ENCODE data around the gene CYP2A6. TPM values are rescaled to one million over a fixed set of nuclear protein-coding genes. Genes with fewer than 3 reads are reported as not detected.
A peak's percentile ranks its signal among the peaks of the same experiment; 100 is the strongest.

Gene CYP2A6
- total RNA-seq, 1 donor from 2014 or later = not detected

DNA sequence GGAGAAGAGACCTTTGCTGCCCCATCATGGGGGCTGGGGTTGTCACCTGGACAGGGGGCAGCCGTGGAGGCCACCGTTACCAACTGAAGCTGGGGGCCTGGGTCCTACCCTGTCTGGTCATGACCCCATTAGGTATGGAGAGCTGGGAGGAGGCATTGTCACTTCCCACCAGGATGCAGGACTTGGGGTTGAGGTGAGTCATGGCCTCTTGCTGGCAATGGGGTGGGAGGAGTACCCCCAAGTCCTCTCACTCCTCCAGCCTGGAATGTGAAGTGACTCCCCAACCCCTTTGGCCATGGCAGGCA lies 42.3 kb downstream of the CYP2A6 start:
- Mint-ChIP-seq H3K4me3 (ENCODE audit: unreplicated experiment) (no peak overlapping the region), H3K36me3 (ENCODE audit: unreplicated experiment) (peaks cover 14% of the 10 kb centered on the region), H3K9me3 (ENCODE audit: unreplicated experiment) (no peaks in the 10 kb centered on the region), H3K4me1 (ENCODE audit: unreplicated experiment) (peaks cover 75% of the 10 kb centered on the region), H3K27me3 (ENCODE audit: unreplicated experiment) (no peaks in the 10 kb centered on the region), H3K27ac (ENCODE audit: unreplicated experiment) (peak overlapping the region; percentile 69)
- DNase-seq (ENCODE audit: extremely low spot score, unreplicated experiment) = no peak
- TF ChIP-seq, protein P1, sequence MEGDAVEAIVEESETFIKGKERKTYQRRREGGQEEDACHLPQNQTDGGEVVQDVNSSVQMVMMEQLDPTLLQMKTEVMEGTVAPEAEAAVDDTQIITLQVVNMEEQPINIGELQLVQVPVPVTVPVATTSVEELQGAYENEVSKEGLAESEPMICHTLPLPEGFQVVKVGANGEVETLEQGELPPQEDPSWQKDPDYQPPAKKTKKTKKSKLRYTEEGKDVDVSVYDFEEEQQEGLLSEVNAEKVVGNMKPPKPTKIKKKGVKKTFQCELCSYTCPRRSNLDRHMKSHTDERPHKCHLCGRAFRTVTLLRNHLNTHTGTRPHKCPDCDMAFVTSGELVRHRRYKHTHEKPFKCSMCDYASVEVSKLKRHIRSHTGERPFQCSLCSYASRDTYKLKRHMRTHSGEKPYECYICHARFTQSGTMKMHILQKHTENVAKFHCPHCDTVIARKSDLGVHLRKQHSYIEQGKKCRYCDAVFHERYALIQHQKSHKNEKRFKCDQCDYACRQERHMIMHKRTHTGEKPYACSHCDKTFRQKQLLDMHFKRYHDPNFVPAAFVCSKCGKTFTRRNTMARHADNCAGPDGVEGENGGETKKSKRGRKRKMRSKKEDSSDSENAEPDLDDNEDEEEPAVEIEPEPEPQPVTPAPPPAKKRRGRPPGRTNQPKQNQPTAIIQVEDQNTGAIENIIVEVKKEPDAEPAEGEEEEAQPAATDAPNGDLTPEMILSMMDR (IDR thresholded peaks at IDR 0.05) = no peak

DNA sequence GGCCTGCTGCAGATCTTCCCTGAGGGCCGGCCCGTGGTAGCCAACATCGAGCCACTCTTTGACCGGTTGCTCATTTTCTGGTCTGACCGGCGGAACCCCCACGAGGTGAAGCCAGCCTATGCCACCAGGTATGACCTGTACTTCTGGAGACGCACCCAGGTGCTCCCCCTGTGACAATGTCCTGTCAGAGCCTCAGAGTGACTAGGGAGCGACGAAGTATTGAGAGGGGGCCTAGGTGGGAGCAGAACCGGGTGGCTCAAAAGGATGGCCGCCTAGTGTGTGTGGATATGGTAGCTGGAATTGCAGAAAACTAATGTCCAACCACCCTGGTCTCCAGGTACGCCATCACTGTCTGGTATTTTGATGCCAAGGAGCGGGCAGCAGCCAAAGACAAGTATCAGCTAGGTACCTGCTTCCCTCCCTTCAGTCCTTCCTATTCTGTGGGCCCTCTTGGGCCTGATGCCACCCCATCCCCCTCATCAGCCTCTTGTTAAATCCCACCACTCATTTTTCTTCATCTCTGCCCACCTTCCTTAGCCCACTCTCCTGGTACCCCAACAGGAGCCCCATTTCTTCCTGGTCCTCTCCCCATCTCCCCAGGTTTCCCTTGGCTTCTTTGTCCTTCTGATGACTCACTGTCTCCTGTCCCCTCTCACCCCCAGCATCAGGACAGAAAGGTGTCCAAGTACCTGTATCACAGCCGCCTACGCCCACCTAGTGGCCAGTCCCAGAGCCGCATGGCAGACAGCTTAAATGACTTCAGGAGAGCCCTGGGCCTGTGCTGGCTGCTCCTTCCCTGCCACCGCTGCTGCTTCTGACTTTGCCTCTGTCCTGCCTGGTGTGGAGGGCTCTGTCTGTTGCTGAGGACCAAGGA lies 42.9 kb downstream of the CYP2A6 start:
- Mint-ChIP-seq H3K27ac (ENCODE audit: unreplicated experiment) (peak overlapping the region; percentile 92), H3K4me1 (ENCODE audit: unreplicated experiment) (peaks cover 75% of the 10 kb centered on the region), H3K27me3 (ENCODE audit: unreplicated experiment) (no peaks in the 10 kb centered on the region), H3K9me3 (ENCODE audit: unreplicated experiment) (no peaks in the 10 kb centered on the region), H3K36me3 (ENCODE audit: unreplicated experiment) (peaks cover 18% of the 10 kb centered on the region), H3K4me3 (ENCODE audit: unreplicated experiment) (peak overlapping the region; percentile 63)
- no peak for DNase-seq (ENCODE audit: extremely low spot score, unreplicated experiment)
- TF ChIP-seq, protein P1 (IDR thresholded peaks at IDR 0.05) = peak; percentile 41

DNA sequence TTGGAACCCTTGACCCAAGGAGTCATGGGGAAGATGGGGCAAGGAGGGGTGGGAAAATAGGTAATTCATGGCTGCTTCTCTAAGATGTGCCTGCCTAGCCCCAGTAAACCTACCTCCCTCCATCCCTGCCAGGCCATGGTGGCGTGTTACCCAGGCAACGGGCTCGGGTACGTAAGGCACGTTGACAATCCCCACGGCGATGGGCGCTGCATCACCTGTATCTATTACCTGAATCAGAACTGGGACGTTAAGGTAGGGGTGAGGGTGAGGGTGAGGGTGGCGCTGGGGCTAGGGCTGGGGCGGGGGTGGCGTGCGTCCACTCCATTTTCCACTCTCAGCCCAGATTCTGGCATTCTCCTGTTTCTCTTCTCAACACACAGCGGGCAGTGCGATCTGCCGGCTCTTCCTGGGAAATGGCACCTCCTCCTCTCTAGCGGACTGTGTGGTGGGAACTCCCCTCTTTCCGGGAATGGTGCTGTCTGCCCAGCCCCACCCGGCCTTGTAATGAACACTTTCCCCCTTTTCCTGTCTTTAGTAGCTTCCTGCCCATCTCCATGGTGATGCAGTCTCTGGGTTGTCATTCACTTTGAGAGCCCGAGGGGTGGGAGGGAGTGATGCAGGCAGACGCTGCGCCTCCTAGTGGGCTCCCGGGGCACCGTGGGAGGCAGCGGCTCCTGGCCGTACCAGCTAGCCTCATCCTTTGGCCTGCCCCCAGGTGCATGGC lies 43.7 kb downstream of the CYP2A6 start:
- DNase-seq (ENCODE audit: extremely low spot score, unreplicated experiment) = peak; percentile 97
- peaks cover 20% of the 10 kb centered on the region for H3K36me3 Mint-ChIP-seq (ENCODE audit: unreplicated experiment)
- peak overlapping the region; percentile 92 for H3K27ac Mint-ChIP-seq (ENCODE audit: unreplicated experiment)
- H3K4me3 Mint-ChIP-seq (ENCODE audit: unreplicated experiment) = peak overlapping the region; percentile 63
- peaks cover 77% of the 10 kb centered on the region for H3K4me1 Mint-ChIP-seq (ENCODE audit: unreplicated experiment)
- H3K27me3 Mint-ChIP-seq (ENCODE audit: unreplicated experiment) = no peaks in the 10 kb centered on the region
- TF ChIP-seq, protein P1 (IDR thresholded peaks at IDR 0.05) = peak; percentile 98
- no peaks in the 10 kb centered on the region for H3K9me3 Mint-ChIP-seq (ENCODE audit: unreplicated experiment)

DNA sequence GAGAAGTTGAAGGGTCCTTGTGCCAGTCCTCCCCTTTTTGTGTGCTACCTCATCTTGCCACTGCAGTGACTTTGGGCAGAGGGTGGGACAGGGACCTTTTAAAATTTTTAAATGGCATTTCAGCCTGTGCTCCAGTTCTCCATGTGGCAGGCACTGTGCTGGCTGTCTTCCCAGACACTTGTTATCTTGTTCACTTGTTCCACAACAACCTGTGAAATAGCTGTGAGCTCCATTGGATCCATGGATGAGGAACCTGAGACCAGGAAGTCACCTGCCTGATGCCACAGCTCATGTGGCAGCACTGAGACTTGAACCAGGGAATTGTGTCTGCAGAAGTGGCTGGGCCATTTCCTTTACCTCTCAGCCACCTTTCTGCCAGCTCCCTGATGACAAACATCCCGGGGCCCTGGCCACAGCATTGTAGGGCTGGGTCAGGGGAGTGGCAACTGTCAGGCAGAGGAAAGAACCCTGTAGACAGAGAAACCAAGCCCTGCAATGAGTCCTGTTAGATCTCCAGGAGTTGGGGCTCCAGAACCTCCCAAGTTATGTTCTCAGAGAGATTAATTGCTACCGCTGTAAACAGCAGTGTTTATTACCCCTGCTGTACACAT lies 44.9 kb downstream of the CYP2A6 start:
- Mint-ChIP-seq H3K4me3 (ENCODE audit: unreplicated experiment) (no peak overlapping the region), H3K9me3 (ENCODE audit: unreplicated experiment) (no peaks in the 10 kb centered on the region), H3K4me1 (ENCODE audit: unreplicated experiment) (peaks cover 77% of the 10 kb centered on the region), H3K27me3 (ENCODE audit: unreplicated experiment) (no peaks in the 10 kb centered on the region), H3K36me3 (ENCODE audit: unreplicated experiment) (peaks cover 21% of the 10 kb centered on the region), H3K27ac (ENCODE audit: unreplicated experiment) (peak overlapping the region; percentile 92)
- TF ChIP-seq, protein P1 (IDR thresholded peaks at IDR 0.05) = no peak
- no peak for DNase-seq (ENCODE audit: extremely low spot score, unreplicated experiment)

DNA sequence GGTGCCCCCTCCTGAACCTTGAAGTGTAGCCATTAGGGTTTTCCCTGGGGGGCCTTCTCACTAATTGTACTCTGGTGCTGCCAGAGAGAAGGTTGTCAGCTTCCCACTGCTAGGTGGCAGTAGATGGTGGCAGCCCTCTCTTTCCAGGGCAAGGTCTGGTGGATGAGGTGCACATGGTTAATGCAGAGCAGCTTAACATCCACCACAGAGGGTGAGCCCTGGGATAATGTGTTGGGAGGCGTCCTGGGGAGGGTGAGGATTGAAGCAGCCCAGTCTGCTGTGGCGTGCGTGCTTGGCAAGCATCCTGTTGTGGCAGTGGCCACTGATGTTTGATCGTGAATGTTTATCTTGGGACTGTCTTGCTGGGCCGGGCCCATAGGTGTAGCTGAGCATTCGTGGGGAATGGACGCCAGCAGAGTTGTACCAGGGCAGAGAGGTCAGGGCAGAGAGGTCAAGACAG lies 45.4 kb downstream of the CYP2A6 start:
- no peak for DNase-seq (ENCODE audit: extremely low spot score, unreplicated experiment)
- no peak overlapping the region for H3K4me3 Mint-ChIP-seq (ENCODE audit: unreplicated experiment)
- H3K27ac Mint-ChIP-seq (ENCODE audit: unreplicated experiment) = peak overlapping the region; percentile 92
- no peaks in the 10 kb centered on the region for H3K9me3 Mint-ChIP-seq (ENCODE audit: unreplicated experiment)
- H3K36me3 Mint-ChIP-seq (ENCODE audit: unreplicated experiment) = peaks cover 21% of the 10 kb centered on the region
- TF ChIP-seq, protein P1 (IDR thresholded peaks at IDR 0.05) = peak; percentile 14
- no peaks in the 10 kb centered on the region for H3K27me3 Mint-ChIP-seq (ENCODE audit: unreplicated experiment)
- peaks cover 76% of the 10 kb centered on the region for H3K4me1 Mint-ChIP-seq (ENCODE audit: unreplicated experiment)

Measured in osteocyte (in vitro differentiated cells).